Thyroid gland (tissue), 4 donors: Measurements from ENCODE around the gene ENPP4.

Experiments used
- CTCF ChIP-seq, 6 experiments: fragments of 200-600 bp in 3 of 6; fragments of 450-650 bp in 3 of 6; sonication (generic) in 3 of 6; IDR thresholded peaks; one replicate each; pipeline ENCODE4 v1.5.1; 2016 to 2019; ENCODE audit warnings: antibody characterized with exemption in 6 of 6, mild to moderate bottlenecking in 2 of 6, inconsistent platforms in 1 of 6, moderate library complexity in 1 of 6
- POLR2A ChIP-seq, 2 donors: fragments of 450-650 bp; IDR thresholded peaks; one replicate each; pipeline ENCODE4 v1.6.1; 2017; ENCODE audit warnings: antibody characterized with exemption in 2 of 2, mild to moderate bottlenecking in 2 of 2, moderate library complexity in 1 of 2

- no peak for TF ChIP-seq CTCF (IDR thresholded peaks at IDR 0.05)
- no peak for TF ChIP-seq POLR2A (IDR thresholded peaks at IDR 0.05)
Measured at GRCh38 chr6:46099952-46100351, 29.8 kb upstream of the ENPP4 start.
